Smooth muscle cell (in vitro differentiated cells): ENCODE data around the gene OAT. TPM values are rescaled to one million over a fixed set of nuclear protein-coding genes. Genes with fewer than 3 reads are reported as not detected.

Source experiments
- DNase-seq: peaks from one replicate; lab custom pipeline; 2025; ENCODE audit not compliant: unreplicated experiment; lab: John Stamatoyannopoulos, UW
- H2AFZ ChIP-seq: fragments of 200-600 bp; sonication (generic); 2 replicates; pipeline ENCODE4 v1.6.0; 2016; ENCODE audit warnings: antibody characterized with exemption, low read depth, mild to moderate bottlenecking
- H3F3A ChIP-seq: fragments of 200-600 bp; sonication (generic); 2 replicates; pipeline ENCODE4 v1.6.0; 2017; ENCODE audit warnings: antibody characterized with exemption, low read depth
- H3K27ac ChIP-seq: fragments of 200-600 bp; sonication (generic); 2 replicates; pipeline ENCODE4 v1.5.1; 2016; ENCODE audit warnings: low read depth, mild to moderate bottlenecking
- H3K27me3 ChIP-seq: fragments of 200-600 bp; sonication (generic); 2 replicates; pipeline ENCODE4 v1.6.1; 2016; ENCODE audit warnings: low read depth, mild to moderate bottlenecking
- H3K36me3 ChIP-seq: fragments of 200-600 bp; sonication (generic); 2 replicates; pipeline ENCODE4 v1.5.1; 2016; ENCODE audit warnings: low read depth
- H3K4me1 ChIP-seq: fragments of 200-600 bp; sonication (generic); 2 replicates; pipeline ENCODE4 v1.5.1; 2016; ENCODE audit warnings: low read depth
- H3K4me2 ChIP-seq: fragments of 200-600 bp; sonication (generic); 2 replicates; pipeline ENCODE4 v1.6.0; 2016; ENCODE audit warnings: mild to moderate bottlenecking
- H3K4me3 ChIP-seq: fragments of 200-600 bp; sonication (generic); 2 replicates; pipeline ENCODE4 v1.5.1; 2016; ENCODE audit warnings: mild to moderate bottlenecking
- H3K79me2 ChIP-seq: fragments of 200-600 bp; sonication (generic); 2 replicates; pipeline ENCODE4 v1.6.0; 2016; ENCODE audit warnings: low read depth, mild to moderate bottlenecking
- H3K9ac ChIP-seq: fragments of 200-600 bp; sonication (generic); 2 replicates; pipeline ENCODE4 v1.6.0; 2016; ENCODE audit warnings: low read depth
- H3K9me3 ChIP-seq: fragments of 200-600 bp; sonication (generic); replicated peaks from 2 replicates; pipeline ENCODE4 v1.5.1; 2016; ENCODE audit warnings: low read depth
- H4K20me1 ChIP-seq: fragments of 200-600 bp; sonication (generic); 2 replicates; pipeline ENCODE4 v1.6.0; 2016; ENCODE audit warnings: low read depth
- CTCF ChIP-seq: fragments of 200-600 bp; sonication (generic); IDR thresholded peaks from 2 replicates; pipeline ENCODE4 v1.5.1; 2017; ENCODE audit warnings: borderline replicate concordance, mild to moderate bottlenecking, antibody characterized with exemption; ENCODE audit not compliant: insufficient read depth, poor library complexity, severe bottlenecking
- WGBS: methylation state at CpG from one replicate; pipeline ENCODE4 v1.1.7; 2016; ENCODE audit warnings: low lambda C conversion rate; 5-methylcytosine and 5-hydroxymethylcytosine counted together
- polyA plus RNA-seq: library from polyadenylated mRNA; unstranded; fragments of >200 nt; fragmentation: Nextera tagmentation; extraction: Ambion mirVana; gene quantifications from 2 replicates; pipeline ENCODE4 v1.2.1, GENCODE V29; 2016
- total RNA-seq: library from RNA; depleted of rRNA; stranded (reverse); fragments of >200 nt; gene quantifications from 2 replicates; pipeline ENCODE4 v1.2.3, GENCODE V29; 2014

Gene OAT
- total and polyA plus RNA-seq, 2 experiments from 2014 or later: 107 to 160 TPM

GRCh38 chr10:124461642-124462347, 43.1 kb upstream of the OAT start, which contains the start of gene LHPP:
TSS of gene LHPP (plus strand) at chr10:124461823. CDS start at chr10:124461863, 40 bp downstream.
- no peaks in the 10 kb centered on the region for H3K27me3 ChIP-seq
- H3K9me3 ChIP-seq: no peaks in the 10 kb centered on the region
- peak within 1 kb of the TSS; percentile 34 for H3K9ac ChIP-seq
- H3K27ac ChIP-seq: no peak within 1 kb of the TSS
- peak within 1 kb of the TSS; percentile 94 for H3K4me3 ChIP-seq
- H3K36me3 ChIP-seq: no peaks in the 10 kb centered on the region
- H4K20me1 ChIP-seq: no peaks in the 10 kb centered on the region
- no peaks in the 10 kb centered on the region for H3K4me1 ChIP-seq
- peak; percentile 40 for TF ChIP-seq CTCF
- DNase-seq: peak; percentile 56
- peak within 1 kb of the TSS; percentile 99 for H2AFZ ChIP-seq
- H3K4me2 ChIP-seq: peak within 1 kb of the TSS; percentile 91
- 3% methylated on average over 53 of the region's 81 CpGs for WGBS
- H3F3A ChIP-seq: no peaks in the 10 kb centered on the region
- no peaks in the 10 kb centered on the region for H3K79me2 ChIP-seq

GRCh38 chr10:124460144-124460543, 41.4 kb upstream of the OAT start:
- WGBS: 88% methylated on average over 5 of the region's 5 CpGs
- Histone ChIP-seq H3K36me3 (no peaks in the 10 kb centered on the region), H3K27ac (no peak overlapping the region), H4K20me1 (no peaks in the 10 kb centered on the region), H3K4me2 (no peak overlapping the region), H3K4me1 (no peaks in the 10 kb centered on the region), H2AFZ (no peak overlapping the region), H3F3A (no peaks in the 10 kb centered on the region), H3K79me2 (no peaks in the 10 kb centered on the region), H3K9me3 (no peaks in the 10 kb centered on the region), H3K9ac (no peak overlapping the region), H3K27me3 (peaks cover 11% of the 10 kb centered on the region), H3K4me3 (no peak overlapping the region)
- DNase-seq: no peak
- no peak for TF ChIP-seq CTCF

- H3K79me2 ChIP-seq: no peaks in the 10 kb centered on the region
- H3K27ac ChIP-seq: no peak overlapping the region
- H3K4me2 ChIP-seq: no peak overlapping the region
- H3K27me3 ChIP-seq: peaks cover 19% of the 10 kb centered on the region
- TF ChIP-seq CTCF: no peak
- no peaks in the 10 kb centered on the region for H3F3A ChIP-seq
- DNase-seq: no peak
- no peaks in the 10 kb centered on the region for H3K4me1 ChIP-seq
- H3K4me3 ChIP-seq: no peak overlapping the region
- H3K36me3 ChIP-seq: no peaks in the 10 kb centered on the region
- H2AFZ ChIP-seq: no peak overlapping the region
- no peak overlapping the region for H3K9ac ChIP-seq
- 40% methylated on average over 1 of the region's 1 CpG for WGBS
- H3K9me3 ChIP-seq: no peaks in the 10 kb centered on the region
- H4K20me1 ChIP-seq: no peaks in the 10 kb centered on the region
Observed at GRCh38 chr10:124459395-124459794, 40.7 kb upstream of the OAT start.

- peaks cover 24% of the 10 kb centered on the region for H3K27me3 ChIP-seq
- H3K9me3 ChIP-seq: no peaks in the 10 kb centered on the region
- no peaks in the 10 kb centered on the region for H3K79me2 ChIP-seq
- H3K27ac ChIP-seq: no peak overlapping the region
- H4K20me1 ChIP-seq: no peaks in the 10 kb centered on the region
- no peaks in the 10 kb centered on the region for H3F3A ChIP-seq
- H3K4me2 ChIP-seq: no peak overlapping the region
- no peaks in the 10 kb centered on the region for H3K4me1 ChIP-seq
- no peak for DNase-seq
- 42% methylated on average over 2 of the region's 2 CpGs for WGBS
- H3K4me3 ChIP-seq: no peak overlapping the region
- H2AFZ ChIP-seq: no peak overlapping the region
- no peak for TF ChIP-seq CTCF
- no peak overlapping the region for H3K9ac ChIP-seq
- H3K36me3 ChIP-seq: no peaks in the 10 kb centered on the region
Observed at GRCh38 chr10:124458889-124459288, 40.2 kb upstream of the OAT start.
